ENCODE measurements around the gene VMO1.
"Not testable (repeated sequence)": the region's sequence is repeated elsewhere in the genome, so short reads cannot be mapped to it uniquely, and the experiment has no call there.

VMO1 gene

GRCh38 chr17:4786106-4786511 is at the start of gene VMO1:
TSS of gene VMO1 (minus strand) at chr17:4786364. CDS start at chr17:4786352, 12 bp downstream.
- DNase-seq (ENCODE audit: low read depth in 2 of 2): no peak

GRCh38 chr17:4834681-4835020 is 48.5 kb upstream of the VMO1 start:
- no peak for DNase-seq (ENCODE audit: low read depth in 2 of 2)

- DNase-seq (ENCODE audit: low read depth in 2 of 2): no peak
Measured at GRCh38 chr17:4833941-4834680, 47.9 kb upstream of the VMO1 start.

GRCh38 chr17:4833178-4833940 is 47.2 kb upstream of the VMO1 start, which contains the start of gene MINK1:
TSS of gene MINK1 (plus strand) at chr17:4833340. CDS start at chr17:4833584, 244 bp downstream.
- DNase-seq (ENCODE audit: low read depth in 2 of 2): peak; percentile 86 to 87

- not testable (repeated sequence) for DNase-seq (ENCODE audit: low read depth in 2 of 2)
Measured at GRCh38 chr17:4832829-4833177, 46.6 kb upstream of the VMO1 start.

- no peak for DNase-seq (ENCODE audit: low read depth in 2 of 2)
Measured at GRCh38 chr17:4827399-4827798, 41.2 kb upstream of the VMO1 start.

GRCh38 chr17:4823373-4824089 is 37.4 kb upstream of the VMO1 start:
- no peak for DNase-seq (ENCODE audit: low read depth in 2 of 2)

- DNase-seq (ENCODE audit: low read depth in 2 of 2): no peak
Measured at GRCh38 chr17:4822835-4823234, 36.7 kb upstream of the VMO1 start.

GRCh38 chr17:4818276-4818675 is 32.1 kb upstream of the VMO1 start:
- no peak for DNase-seq (ENCODE audit: low read depth in 2 of 2)

GRCh38 chr17:4816826-4817225 is 30.7 kb upstream of the VMO1 start:
- DNase-seq (ENCODE audit: low read depth in 2 of 2): no peak

- no peak for DNase-seq (ENCODE audit: low read depth in 2 of 2)
Measured at GRCh38 chr17:4815043-4815675, 29.0 kb upstream of the VMO1 start.

GRCh38 chr17:4812690-4813089 is 26.5 kb upstream of the VMO1 start:
- DNase-seq (ENCODE audit: low read depth in 2 of 2): no peak

GRCh38 chr17:4811471-4811870 is 25.3 kb upstream of the VMO1 start:
- no peak for DNase-seq (ENCODE audit: low read depth in 2 of 2)

- no peak for DNase-seq (ENCODE audit: low read depth in 2 of 2)
Measured at GRCh38 chr17:4810696-4811290, 24.6 kb upstream of the VMO1 start.

GRCh38 chr17:4808378-4808767 is 22.2 kb upstream of the VMO1 start:
- no peak for DNase-seq (ENCODE audit: low read depth in 2 of 2)

GRCh38 chr17:4807605-4808377 is 21.6 kb upstream of the VMO1 start:
- DNase-seq (ENCODE audit: low read depth in 2 of 2): no peak

- DNase-seq (ENCODE audit: low read depth in 2 of 2): peak; percentile 82 to 86
Measured at GRCh38 chr17:4806777-4807604, 20.8 kb upstream of the VMO1 start, which contains the start of gene PLD2. TSS of gene PLD2 (plus strand) at chr17:4807152. CDS start at chr17:4807773, 621 bp downstream.

- no peak for DNase-seq (ENCODE audit: low read depth in 2 of 2)
Measured at GRCh38 chr17:4806456-4806776, 20.3 kb upstream of the VMO1 start.

GRCh38 chr17:4802228-4802627 is 16.1 kb upstream of the VMO1 start, which contains the start of gene C17orf114:
TSS of gene C17orf114 (minus strand) at chr17:4802328.
- DNase-seq (ENCODE audit: low read depth in 2 of 2): no peak
